HepG2 (cell line): ENCODE results near the gene C10orf71. TPM values are rescaled to one million over a fixed set of nuclear protein-coding genes. Genes with fewer than 3 reads are reported as not detected.

Source experiments
- ATAC-seq: fragments of 200-7000 bp; cut with Tn5 transposase; 3 replicates; pipeline ENCODE4 v1.9.1; 2020; ENCODE audit warnings: mild to moderate bottlenecking, moderate library complexity
- BruUV-seq: library from RNA; stranded (reverse); fragments of 400-500 nt; replicated peaks from 2 replicates; lab custom pipeline; 2021; lab: Mats Ljungman, UMichigan
- CTCF ChIA-PET: fragments of 300-600 bp; formaldehyde crosslinking; extraction: SDS; loops from one replicate; lab custom pipeline; 2021; ENCODE audit warnings: low total read pairs, inconsistent platforms, low intra/inter-chr PET ratio; lab: Yijun Ruan, JAX
- POLR2A ChIA-PET: fragments of 350-600 bp; sonication (Branson Sonifier 250); formaldehyde crosslinking; loops from one replicate; lab custom pipeline; 2020; ENCODE audit warnings: antibody characterized with exemption, inconsistent platforms; lab: Yijun Ruan, JAX
- DNase-seq: peaks from one replicate; pipeline ENCODE4 v3.0.0-alpha.2; 2015; ENCODE audit warnings: low spot score
- FAIRE-seq: peaks from 3 replicates; lab custom pipeline; 2011; peaks lifted over from hg19 to GRCh38; lab: Jason Lieb, UNC
- H2AFZ ChIP-seq: one replicate; pipeline ENCODE4 v1.6.1; 2011; ENCODE audit warnings: low read length, inconsistent platforms
- H3K27ac ChIP-seq: fragments of 300-600 bp; 3 replicates; pipeline ENCODE4 v1.8.0; 2011; ENCODE audit warnings: mixed run types, mild to moderate bottlenecking, mixed read lengths, low read length, inconsistent platforms; ENCODE audit not compliant: insufficient read depth; ENCODE audit errors: extremely low read length
- H3K27me3 ChIP-seq, 2 experiments: fragments of 200-600 bp in 1 of 2; 2 replicates in 1 of 2; 3 replicates in 1 of 2; pipeline versions ENCODE4 v1.6.0 to v1.8.0; 2011; ENCODE audit warnings: low read length in 2 of 2, mild to moderate bottlenecking in 2 of 2, moderate library complexity in 2 of 2, inconsistent platforms in 1 of 2; ENCODE audit not compliant: insufficient read depth in 2 of 2, control insufficient read depth in 1 of 2
- H3K36me3 ChIP-seq, 2 experiments: fragments of 200-600 bp in 1 of 2; replicated peaks in 1 of 2; 2 replicates in 1 of 2; 3 replicates in 1 of 2; pipeline versions ENCODE4 v1.5.1 to v1.8.0; 2011; ENCODE audit warnings: low read length in 2 of 2, inconsistent platforms in 1 of 2; ENCODE audit not compliant: insufficient read depth in 2 of 2, control insufficient read depth in 1 of 2
- H3K4me1 ChIP-seq: 2 replicates; pipeline ENCODE4 v1.5.1; 2012; ENCODE audit warnings: low read length, inconsistent platforms; ENCODE audit not compliant: insufficient read depth
- H3K4me2 ChIP-seq: 2 replicates; pipeline ENCODE4 v1.6.0; 2011; ENCODE audit warnings: low read depth, low read length, inconsistent platforms
- H3K4me3 ChIP-seq, 3 experiments: fragments of 200-600 bp in 1 of 3; sonication (generic), shearing (Covaris generic) in 1 of 3; replicated peaks in 1 of 3; 2 replicates each; pipeline ENCODE4 v1.5.1; 2011 to 2016; ENCODE audit warnings: low read length in 3 of 3, inconsistent platforms in 2 of 3, low read depth in 2 of 3, mild to moderate bottlenecking in 2 of 3, control low read depth in 1 of 3, mixed read lengths in 1 of 3; ENCODE audit not compliant: insufficient read depth in 1 of 3
- H3K79me2 ChIP-seq: one replicate; pipeline ENCODE4 v1.6.1; 2011; ENCODE audit warnings: low read length, inconsistent platforms; ENCODE audit not compliant: insufficient read depth
- H3K9ac ChIP-seq: 2 replicates; pipeline ENCODE4 v1.6.0; 2011; ENCODE audit warnings: mild to moderate bottlenecking, low read depth, low read length, inconsistent platforms; ENCODE audit not compliant: insufficient read depth
- H3K9me3 ChIP-seq: 2 replicates; pipeline ENCODE4 v1.5.1; 2012; ENCODE audit warnings: mild to moderate bottlenecking, low read length
- H4K20me1 ChIP-seq: 2 replicates; pipeline ENCODE4 v1.6.0; 2011; ENCODE audit warnings: inconsistent platforms, mild to moderate bottlenecking, low read length, moderate library complexity; ENCODE audit not compliant: insufficient read depth
- ARHGAP35 ChIP-seq: sonication (generic); formaldehyde crosslinking; IDR thresholded peaks from 2 replicates; pipeline ENCODE4 v1.9.0; 2022; ENCODE audit warnings: mild to moderate bottlenecking, inconsistent platforms, moderate library complexity, missing genetic modification reagents, borderline replicate concordance
- CAMTA2 ChIP-seq: sonication (generic); formaldehyde crosslinking; IDR thresholded peaks from 2 replicates; pipeline ENCODE4 v1.4.0; 2020; ENCODE audit warnings: mild to moderate bottlenecking, missing genetic modification reagents, borderline replicate concordance
- GATAD2A ChIP-seq: IDR thresholded peaks from 2 replicates; pipeline ENCODE4 v1.6.1; 2016
- HHEX ChIP-seq: IDR thresholded peaks from 2 replicates; pipeline ENCODE4 v1.6.1; 2016; ENCODE audit warnings: control low read depth
- IRF2 ChIP-seq: IDR thresholded peaks from 2 replicates; pipeline ENCODE4 v1.6.1; 2018; ENCODE audit warnings: missing genetic modification reagents, missing compliant biosample characterization
- ISL2 ChIP-seq: sonication (generic); formaldehyde crosslinking; IDR thresholded peaks from 2 replicates; pipeline ENCODE4 v1.5.0; 2020; ENCODE audit warnings: missing genetic modification reagents
- MAFF ChIP-seq: IDR thresholded peaks from 2 replicates; pipeline ENCODE4 v1.6.1; 2011; ENCODE audit warnings: low read depth, low read length, improper control_type of control experiment
- NCOA1 ChIP-seq: sonication (generic); formaldehyde crosslinking; IDR thresholded peaks from 2 replicates; pipeline ENCODE4 v1.9.0; 2021; ENCODE audit warnings: missing genetic modification reagents
- NFE2 ChIP-seq: sonication (generic); formaldehyde crosslinking; IDR thresholded peaks from 2 replicates; pipeline ENCODE4 v1.4.0; 2020; ENCODE audit warnings: missing genetic modification reagents
- RBFOX2 ChIP-seq: fragments of 200-400 bp; formaldehyde crosslinking; IDR thresholded peaks from 2 replicates; pipeline ENCODE4 v1.6.1; 2017; ENCODE audit warnings: low read depth, mild to moderate bottlenecking, low read length
- RCOR2 ChIP-seq: IDR thresholded peaks from 2 replicates; pipeline ENCODE4 v1.6.1; 2016; ENCODE audit warnings: missing biosample characterization, missing genetic modification reagents
- YEATS4 ChIP-seq: sonication (generic); formaldehyde crosslinking; IDR thresholded peaks from 2 replicates; pipeline ENCODE4 v1.4.0; 2020; ENCODE audit warnings: missing genetic modification reagents, borderline replicate concordance
- ZFX ChIP-seq: sonication (generic); formaldehyde crosslinking; IDR thresholded peaks from 2 replicates; pipeline ENCODE4 v1.4.0; 2020; ENCODE audit warnings: mild to moderate bottlenecking, low read depth, missing genetic modification reagents, moderate library complexity
- ZNF329 ChIP-seq: sonication (generic); formaldehyde crosslinking; IDR thresholded peaks from 2 replicates; pipeline ENCODE4 v1.9.0; 2021; ENCODE audit warnings: low read depth, mild to moderate bottlenecking, missing genetic modification reagents
- ZNF704 ChIP-seq: sonication (generic); formaldehyde crosslinking; IDR thresholded peaks from 2 replicates; pipeline ENCODE4 v1.8.1; 2023; ENCODE audit warnings: mild to moderate bottlenecking, inconsistent platforms, moderate library complexity, missing genetic modification reagents, borderline replicate concordance
- WGBS: methylation state at CpG from one replicate; pipeline ENCODE4 v1.1.6; 2017; ENCODE audit warnings: low lambda C conversion rate; 5-methylcytosine and 5-hydroxymethylcytosine counted together
- in situ Hi-C: cut with HindIII; loops from 2 replicates; pipeline ENCODE4 v1.10.0; 2017; ENCODE audit warnings: low pct_unique_long_range_greater_than_20kb; ENCODE audit not compliant: extremely low pct_ligation_motif_present
- intact Hi-C: fragments of 100-400 bp; cut with micrococcal nuclease; formaldehyde crosslinking; loops from one replicate; pipeline ENCODE4 v1.10.0; 2022; ENCODE audit not compliant: unreplicated experiment
- polyA plus RNA-seq, 8 experiments: library from polyadenylated mRNA; depleted of rRNA in 3 of 8; stranded (reverse) in 7 of 8; unstranded in 1 of 8; fragments of >200 nt; fragmentation: Illumina TruSeq in 4 of 8; extraction: Trizol in 4 of 8; gene quantifications; 2 replicates each; pipeline versions ENCODE4 v1.2.1 to v1.2.3, GENCODE V29; 2011 to 2016; ENCODE audit warnings: low read depth in 4 of 8, missing spikeins in 1 of 8, mixed read lengths in 1 of 8; ENCODE audit not compliant: insufficient read depth in 1 of 8
- total RNA-seq, 5 experiments: library from RNA; depleted of rRNA; stranded (reverse); fragments of >200 nt; fragmentation: Illumina TruSeq; extraction: Trizol; gene quantifications; 2 replicates each; pipeline ENCODE4 v1.2.3, GENCODE V29; 2016; ENCODE audit warnings: low read depth in 1 of 5
- TF ChIP-seq, protein P1 (sequence below): sonication (generic); formaldehyde crosslinking; IDR thresholded peaks from 2 replicates; pipeline ENCODE4 v1.4.0; 2020; ENCODE audit warnings: missing genetic modification reagents

Gene C10orf71
- total and polyA plus RNA-seq, 2 of the 13 experiments (the other 11 are each of a cell fraction or from before 2014, with no cell fraction given) = not detected

DNA sequence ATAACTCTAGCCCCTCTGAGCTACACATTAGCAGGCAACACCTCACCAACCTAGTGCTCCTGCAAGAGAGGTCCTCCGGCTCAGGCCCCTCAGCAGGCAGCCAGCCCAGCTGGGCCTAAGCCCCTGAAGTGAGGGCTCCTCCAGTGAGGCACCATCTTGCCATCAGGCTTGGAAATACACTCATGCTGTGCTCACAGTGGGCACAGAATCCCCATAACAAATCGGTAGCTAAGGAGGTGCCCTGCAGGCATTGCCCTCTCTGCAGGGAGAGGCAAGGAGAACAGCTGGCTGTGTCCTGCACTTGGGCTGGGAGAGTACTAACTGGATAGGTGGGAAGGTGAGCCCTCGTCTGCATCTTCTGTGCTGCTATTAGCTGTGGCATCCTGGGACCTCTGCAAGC, 3.7 kb upstream of the C10orf71 start:
- Histone ChIP-seq H3K36me3 (no peaks in the 10 kb centered on the region), H3K9ac (no peak overlapping the region), H4K20me1 (no peaks in the 10 kb centered on the region), H3K4me1 (no peaks in the 10 kb centered on the region), H2AFZ (no peak overlapping the region), H3K4me2 (no peak overlapping the region), H3K27me3 (peaks cover 2 to 26% of the 10 kb centered on the region in 2 experiments; a peak in 2 of 5 replicates), H3K79me2 (no peaks in the 10 kb centered on the region), H3K4me3 (no peak overlapping the region), H3K9me3 (no peaks in the 10 kb centered on the region), H3K27ac (no peak overlapping the region)
- ChIA-PET POLR2A (no interaction called here), CTCF (no interaction called here)
- ATAC-seq (no peak), DNase-seq (no peak), FAIRE-seq (no peak)
- in situ Hi-C loops (no loop called here), intact Hi-C loops (no loop called here)
- no TSS peak for BruUV-seq
- WGBS = 17% methylated on average over 2 of the region's 3 CpGs
- TF ChIP-seq NCOA1 (CRISPR knock-in tag) (no peak), RBFOX2 (no peak), IRF2 (CRISPR knock-in tag) (no peak), HHEX (CRISPR knock-in tag) (no peak), RCOR2 (CRISPR knock-in tag) (no peak), ARHGAP35 (no peak), ZFX (no peak)

DNA sequence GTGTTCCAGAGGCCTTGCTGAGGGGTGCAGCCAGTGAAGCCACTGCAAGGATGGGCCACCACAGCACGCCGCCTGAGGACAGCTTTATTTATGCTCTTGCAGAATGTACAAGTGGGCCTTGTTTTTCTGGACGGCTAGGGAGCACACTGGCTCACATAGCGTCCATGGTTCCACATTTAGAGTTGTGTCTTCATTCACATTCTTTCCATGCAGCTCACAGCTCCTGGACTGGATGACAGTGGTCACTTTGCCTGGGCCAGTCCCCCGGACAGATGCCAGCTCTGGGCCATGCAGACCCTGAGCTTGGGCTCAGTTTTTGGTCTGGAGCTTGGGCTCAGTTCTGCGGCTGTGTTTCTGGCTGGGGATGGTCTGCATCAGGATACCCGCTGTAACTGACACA, 2.6 kb upstream of the C10orf71 start:
- Histone ChIP-seq H3K27ac (no peak overlapping the region), H3K9ac (no peak overlapping the region), H3K4me3 (no peak overlapping the region), H3K36me3 (no peaks in the 10 kb centered on the region), H4K20me1 (no peaks in the 10 kb centered on the region), H3K27me3 (peaks cover 2 to 29% of the 10 kb centered on the region in 2 experiments; a peak in 2 of 5 replicates), H3K9me3 (no peaks in the 10 kb centered on the region), H3K4me1 (no peaks in the 10 kb centered on the region), H3K79me2 (no peaks in the 10 kb centered on the region), H2AFZ (no peak overlapping the region), H3K4me2 (no peak overlapping the region)
- BruUV-seq = no TSS peak
- ChIA-PET POLR2A (no interaction called here), CTCF (no interaction called here)
- intact Hi-C loops = no loop called here
- WGBS = no CpG with 5 or more reads among the region's 7 CpGs
- in situ Hi-C loops = no loop called here
- FAIRE-seq = no peak
- no peak for ATAC-seq
- DNase-seq = no peak
- no peak for TF ChIP-seq ZNF329 (CRISPR knock-in tag)
- TF ChIP-seq, protein P1, sequence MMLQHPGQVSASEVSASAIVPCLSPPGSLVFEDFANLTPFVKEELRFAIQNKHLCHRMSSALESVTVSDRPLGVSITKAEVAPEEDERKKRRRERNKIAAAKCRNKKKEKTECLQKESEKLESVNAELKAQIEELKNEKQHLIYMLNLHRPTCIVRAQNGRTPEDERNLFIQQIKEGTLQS = no peak
- no peak for TF ChIP-seq ZNF704 (CRISPR knock-in tag)
- no peak for TF ChIP-seq CAMTA2 (CRISPR knock-in tag)
- TF ChIP-seq YEATS4 = no peak
- no peak for TF ChIP-seq NFE2
- TF ChIP-seq MAFF = no peak
- no peak for TF ChIP-seq ISL2 (CRISPR knock-in tag)
- TF ChIP-seq GATAD2A (CRISPR knock-in tag) = no peak
